CD1c-positive myeloid dendritic cell (primary cell): ENCODE measurements around the gene ELOA.
A peak's percentile ranks its signal among the peaks of the same experiment; 100 is the strongest.
"Not testable (repeated sequence)": the region's sequence is repeated elsewhere in the genome, so short reads cannot be mapped to it uniquely, and the experiment has no call there.

Source experiments
- DNase-seq: peaks from one replicate; pipeline ENCODE4 v3.0.0-alpha.2; 2016; ENCODE audit errors: extremely low spot score

The ELOA gene

GRCh38 chr1:23801338-23801748 lies 58.1 kb downstream of the ELOA start:
- DNase-seq: no peak

- no peak for DNase-seq
Measured at GRCh38 chr1:23801876-23802275, 58.6 kb downstream of the ELOA start.

GRCh38 chr1:23802809-23803342 lies 59.6 kb downstream of the ELOA start:
- DNase-seq: not testable (repeated sequence)

- no peak for DNase-seq
Measured at GRCh38 chr1:23803674-23804073, 60.4 kb downstream of the ELOA start.

- no peak for DNase-seq
Measured at GRCh38 chr1:23804183-23804835, 61.0 kb downstream of the ELOA start.

GRCh38 chr1:23805025-23805424 lies 61.8 kb downstream of the ELOA start:
- no peak for DNase-seq

- no peak for DNase-seq
Measured at GRCh38 chr1:23806280-23806679, 63.0 kb downstream of the ELOA start.

GRCh38 chr1:23807453-23807852 lies 64.2 kb downstream of the ELOA start:
- no peak for DNase-seq

- peak; percentile 93 for DNase-seq
Measured at GRCh38 chr1:23809751-23810171, 66.5 kb downstream of the ELOA start.

GRCh38 chr1:23810818-23811540 lies 67.7 kb downstream of the ELOA start:
- peak; percentile 87 for DNase-seq
